ENCODE measurements around the gene ARID3C. TPM values are rescaled to one million over a fixed set of nuclear protein-coding genes. Genes with fewer than 3 reads are reported as not detected.

ARID3C gene
- total RNA-seq, 2 experiments from 2014 or later = 0.26 TPM; not detected in 1

DNA sequence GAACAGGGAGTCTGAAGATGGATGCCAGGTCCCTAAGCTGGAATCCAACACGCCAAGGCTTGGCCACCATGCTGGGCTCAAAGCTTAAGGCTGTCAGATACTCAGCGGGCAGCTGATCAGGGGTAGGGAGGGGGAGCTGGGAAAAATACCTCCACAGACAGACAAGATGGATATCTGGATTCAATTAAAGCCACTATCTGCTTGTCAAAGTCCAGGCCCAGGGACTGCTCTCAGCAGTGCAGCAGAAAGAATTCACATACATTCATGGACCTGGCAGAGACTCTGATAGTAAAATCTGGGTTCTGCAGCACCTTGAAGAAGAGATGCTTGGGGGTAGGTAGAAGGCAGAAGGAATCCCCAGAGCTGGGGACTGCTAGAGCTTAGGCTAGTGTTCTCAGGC lies 13.7 kb downstream of the ARID3C start:
- H3K36me3 Mint-ChIP-seq = peaks cover 14% of the 10 kb centered on the region
- H3K4me3 Mint-ChIP-seq = no peak overlapping the region
- no peaks in the 10 kb centered on the region for H3K9me3 Mint-ChIP-seq (ENCODE audit: low read depth)
- peaks cover 37% of the 10 kb centered on the region for H3K4me1 Mint-ChIP-seq
- CTCF ChIA-PET = interaction anchor here (0.8 to 16.1 kb wide), 3 partner anchors 12 to 87 kb away, joined by 3 to 293 read pairs (median 10); partner anchors contain the start of genes ARID3C and SIGMAR1
- H3K27ac Mint-ChIP-seq = no peak overlapping the region
- ATAC-seq (no peak), DNase-seq (no peak)
- no peaks in the 10 kb centered on the region for H3K27me3 Mint-ChIP-seq

DNA sequence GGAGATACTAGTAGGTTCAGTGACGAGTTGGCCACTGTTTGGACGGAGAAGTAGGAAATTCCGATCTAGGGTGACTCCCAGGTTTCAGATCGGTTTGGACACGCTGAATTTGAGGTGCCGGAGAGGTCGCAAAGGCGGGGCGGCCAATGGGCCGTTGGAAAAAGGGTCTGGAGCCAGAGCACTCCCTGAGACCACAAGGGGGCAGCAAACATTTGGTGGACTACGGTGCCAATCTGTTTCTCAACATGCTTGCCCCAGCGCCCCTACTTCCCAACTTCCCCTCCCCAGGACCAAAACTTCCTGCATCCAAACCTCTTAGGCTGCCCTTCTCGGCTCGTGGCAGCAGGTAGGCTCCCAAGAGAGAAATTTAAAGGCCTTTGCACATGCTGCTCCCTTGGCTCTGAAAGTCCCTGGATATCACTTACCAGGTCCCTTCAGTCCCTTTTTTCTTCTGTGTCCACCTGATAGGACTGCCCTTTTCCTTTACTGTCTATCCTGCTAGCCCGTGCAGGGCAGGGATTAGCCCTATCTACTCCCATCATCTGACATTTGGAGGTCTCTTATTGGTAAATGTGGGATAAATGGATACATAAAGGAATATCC lies 16.0 kb downstream of the ARID3C start:
- H3K9me3 Mint-ChIP-seq (ENCODE audit: low read depth) = no peaks in the 10 kb centered on the region
- H3K4me1 Mint-ChIP-seq = peaks cover 23% of the 10 kb centered on the region
- H3K27me3 Mint-ChIP-seq = no peaks in the 10 kb centered on the region
- CTCF ChIA-PET = interaction anchor here (0.6 to 16.1 kb wide), 16 partner anchors 8 to 235 kb away, joined by 3 to 293 read pairs (median 5); partner anchors contain the start of genes ARID3C, DCTN3, GALT and SIGMAR1
- DNase-seq (peak; percentile 83), ATAC-seq (peak; percentile 54)
- H3K27ac Mint-ChIP-seq = peak overlapping the region; percentile 83
- H3K36me3 Mint-ChIP-seq = peaks cover 14% of the 10 kb centered on the region
- H3K4me3 Mint-ChIP-seq = peak overlapping the region; percentile 82

GRCh38 chr9:34611811-34612787 lies 16.8 kb downstream of the ARID3C start, which contains the start of gene RPP25L:
Gene RPP25L (minus strand): TSS chr9:34612097. CDS start chr9:34611296, 801 bp downstream.
- peaks cover 11% of the 10 kb centered on the region for H3K36me3 Mint-ChIP-seq
- H3K27me3 Mint-ChIP-seq = no peaks in the 10 kb centered on the region
- H3K27ac Mint-ChIP-seq = peak within 1 kb of the TSS; percentile 88
- DNase-seq (peak; percentile 87), ATAC-seq (peak; percentile 96)
- no peaks in the 10 kb centered on the region for H3K9me3 Mint-ChIP-seq (ENCODE audit: low read depth)
- H3K4me3 Mint-ChIP-seq = peak within 1 kb of the TSS; percentile 82
- H3K4me1 Mint-ChIP-seq = peaks cover 23% of the 10 kb centered on the region
- CTCF ChIA-PET = interaction anchor here (0.6 to 16.1 kb wide), 15 partner anchors 8 to 234 kb away, joined by 3 to 293 read pairs (median 5); partner anchors contain the start of genes ARID3C, DCTN3, GALT and SIGMAR1

DNA sequence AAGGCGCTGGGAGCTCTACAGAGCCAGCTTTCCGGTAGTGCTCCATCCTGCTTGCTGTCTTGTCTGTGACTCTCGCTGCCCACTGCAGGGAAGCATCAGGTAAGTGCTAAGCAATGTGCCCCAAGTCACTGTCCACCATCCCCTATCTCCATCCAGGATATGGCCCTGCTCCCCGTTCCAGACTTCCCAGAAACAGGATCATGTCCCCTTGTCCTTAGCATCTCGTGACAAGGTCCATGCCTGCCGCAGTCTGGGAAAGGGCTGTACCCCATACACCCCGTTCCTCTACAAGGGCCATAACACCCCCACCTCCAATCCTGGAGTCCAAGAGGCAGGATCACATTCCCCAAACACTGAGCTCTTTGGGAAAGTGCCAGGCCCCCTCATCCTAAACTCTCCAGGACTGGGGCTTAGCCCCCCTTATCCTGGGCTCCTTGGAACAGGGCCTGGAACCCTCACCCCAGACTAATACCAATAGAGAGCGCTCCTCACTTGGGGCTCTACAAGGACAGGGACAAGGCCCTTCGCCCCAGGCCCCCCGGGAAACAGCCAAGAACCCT lies 17.5 kb downstream of the ARID3C start:
- CTCF ChIA-PET = interaction anchor here (1.0 to 16.1 kb wide), 10 partner anchors 9 to 232 kb away, joined by 3 to 293 read pairs (median 5); partner anchors contain the start of genes ARID3C, DCTN3, GALT and SIGMAR1
- peak overlapping the region; percentile 88 for H3K27ac Mint-ChIP-seq
- DNase-seq = no peak
- no peaks in the 10 kb centered on the region for H3K27me3 Mint-ChIP-seq
- H3K4me1 Mint-ChIP-seq = peaks cover 23% of the 10 kb centered on the region
- no peak for ATAC-seq
- peaks cover 10% of the 10 kb centered on the region for H3K36me3 Mint-ChIP-seq
- H3K4me3 Mint-ChIP-seq = peak overlapping the region; percentile 82
- H3K9me3 Mint-ChIP-seq (ENCODE audit: low read depth) = no peaks in the 10 kb centered on the region

DNA sequence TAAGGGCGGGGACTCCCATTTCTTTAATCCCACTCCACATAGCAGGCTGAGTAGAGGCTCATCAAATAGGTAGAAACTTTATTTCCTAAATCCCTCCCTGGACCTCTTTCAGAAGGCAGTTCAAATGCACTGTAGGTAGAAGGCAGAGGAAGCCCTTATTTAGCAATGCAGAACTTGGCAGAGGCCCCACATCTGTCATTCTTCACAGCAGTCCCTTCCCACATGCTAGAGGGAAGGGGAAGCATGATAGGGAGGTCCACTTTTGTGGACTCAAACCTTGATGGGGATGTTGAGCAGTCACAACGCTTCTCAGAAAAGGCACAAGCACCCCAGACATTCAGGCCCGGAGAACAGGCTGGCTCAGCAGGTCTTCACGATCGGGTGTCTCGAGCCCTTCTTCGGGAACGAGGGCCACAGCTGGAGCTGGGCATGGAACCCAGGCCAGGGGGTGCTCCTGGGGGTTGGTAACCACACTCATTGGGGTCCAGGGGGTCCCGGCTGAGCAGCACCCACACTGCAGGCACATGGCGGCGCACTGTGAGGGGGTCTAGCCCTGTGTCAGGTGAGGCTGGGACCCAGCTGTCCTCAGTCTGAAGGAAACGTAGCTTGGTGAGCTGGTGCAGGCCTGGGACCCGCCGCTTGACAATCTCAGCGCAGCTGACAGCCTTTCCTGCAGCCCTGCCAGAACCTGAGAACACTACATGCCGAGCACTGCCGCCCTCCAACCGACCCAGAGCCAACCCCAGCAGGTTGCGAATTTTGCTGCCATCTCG lies 18.2 kb downstream of the ARID3C start:
- Mint-ChIP-seq H3K9me3 (ENCODE audit: low read depth) (no peaks in the 10 kb centered on the region), H3K27me3 (no peaks in the 10 kb centered on the region), H3K4me1 (peaks cover 23% of the 10 kb centered on the region), H3K4me3 (peak overlapping the region; percentile 82), H3K27ac (no peak overlapping the region), H3K36me3 (peaks cover 10% of the 10 kb centered on the region)
- ATAC-seq (no peak), DNase-seq (no peak)
- CTCF ChIA-PET = interaction anchor here (1.0 to 16.1 kb wide), 7 partner anchors 8 to 232 kb away, joined by 3 to 293 read pairs (median 5); partner anchors contain the start of genes ARID3C, DCTN3 and SIGMAR1

GRCh38 chr9:34607331-34607730 lies 21.5 kb downstream of the ARID3C start:
- peaks cover 8% of the 10 kb centered on the region for H3K27me3 Mint-ChIP-seq
- no peak overlapping the region for H3K27ac Mint-ChIP-seq
- CTCF ChIA-PET = interaction anchor here (1.3 to 6.3 kb wide), 3 partner anchors 12 to 29 kb away, joined by 3 to 55 read pairs (median 4); partner anchors contain the start of gene SIGMAR1
- no peaks in the 10 kb centered on the region for H3K36me3 Mint-ChIP-seq
- peaks cover 14% of the 10 kb centered on the region for H3K4me1 Mint-ChIP-seq
- no peak for DNase-seq
- no peak for ATAC-seq
- H3K9me3 Mint-ChIP-seq (ENCODE audit: low read depth) = no peaks in the 10 kb centered on the region
- no peak overlapping the region for H3K4me3 Mint-ChIP-seq

- H3K36me3 Mint-ChIP-seq = no peaks in the 10 kb centered on the region
Measured at GRCh38 chr9:34606905-34607304, 22.0 kb downstream of the ARID3C start.

DNA sequence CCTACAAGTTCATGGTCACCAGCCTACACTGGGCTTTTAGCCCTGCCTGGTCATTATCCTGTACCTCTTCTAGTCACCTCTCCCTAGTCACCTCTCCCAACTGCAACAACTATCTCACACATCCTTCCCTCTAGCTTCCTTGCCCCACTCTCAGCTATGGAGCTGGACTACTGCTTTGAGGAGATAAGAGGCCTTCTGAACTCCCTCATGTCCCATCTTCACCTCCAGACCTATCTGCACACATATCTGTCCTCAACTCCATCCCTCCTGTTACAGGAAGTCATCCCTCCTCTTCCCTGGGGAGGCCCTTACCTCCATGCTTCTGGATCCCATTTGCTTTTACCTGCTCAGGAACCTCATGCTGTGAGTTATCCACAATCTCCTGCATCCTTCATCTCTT lies 22.7 kb downstream of the ARID3C start:
- Mint-ChIP-seq H3K27me3 (peaks cover 12% of the 10 kb centered on the region), H3K4me1 (peaks cover 9% of the 10 kb centered on the region), H3K36me3 (no peaks in the 10 kb centered on the region), H3K9me3 (ENCODE audit: low read depth) (no peaks in the 10 kb centered on the region), H3K4me3 (no peak overlapping the region), H3K27ac (no peak overlapping the region)
- CTCF ChIA-PET = interaction anchor here (1.3 to 6.3 kb wide), 5 partner anchors 11 to 202 kb away, joined by 3 to 55 read pairs (median 5); partner anchors contain the start of gene SIGMAR1
- ATAC-seq (no peak), DNase-seq (no peak)

More at GRCh38 chr9:34606905-34607304, 22.0 kb downstream of the ARID3C start:
- Mint-ChIP-seq H3K9me3 (ENCODE audit: low read depth) (no peaks in the 10 kb centered on the region), H3K27ac (no peak overlapping the region), H3K4me1 (peaks cover 12% of the 10 kb centered on the region), H3K4me3 (no peak overlapping the region), H3K27me3 (peaks cover 8% of the 10 kb centered on the region)
- DNase-seq = no peak
- ATAC-seq = no peak
- CTCF ChIA-PET = interaction anchor here (1.3 to 6.3 kb wide), 3 partner anchors 12 to 29 kb away, joined by 3 to 55 read pairs (median 4); partner anchors contain the start of gene SIGMAR1

DNA sequence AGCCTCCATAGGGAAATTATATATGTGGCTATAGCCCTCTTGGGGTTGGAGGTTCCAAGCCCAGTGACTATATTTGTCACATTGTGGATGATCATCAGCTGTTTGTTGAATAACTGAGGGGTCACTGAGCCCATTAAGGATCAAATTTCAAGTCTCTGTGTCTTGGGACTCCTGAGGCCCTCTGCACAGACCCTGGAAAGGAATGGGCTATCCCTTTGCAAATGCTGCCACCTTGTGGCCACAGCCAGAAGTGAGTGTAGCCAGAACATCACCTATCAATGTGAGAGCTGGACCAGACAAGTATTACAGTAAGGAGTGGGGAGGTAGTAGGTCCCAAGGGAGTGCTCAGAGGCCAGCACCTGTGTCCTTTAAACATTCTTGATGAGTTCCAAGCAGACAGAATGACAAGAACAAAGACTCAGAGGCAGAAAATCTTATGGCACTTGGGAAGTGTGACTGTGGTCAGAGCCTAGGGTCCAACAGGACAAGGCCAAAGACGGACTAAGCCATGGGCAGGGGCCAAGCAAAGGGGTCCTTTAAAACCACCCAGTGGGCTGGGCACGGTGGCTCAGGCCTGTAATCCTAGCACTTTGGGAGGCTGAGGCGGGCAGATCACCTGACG lies 25.1 kb downstream of the ARID3C start:
- H3K4me3 Mint-ChIP-seq = no peak overlapping the region

GRCh38 chr9:34601937-34602573 lies 26.8 kb downstream of the ARID3C start:
- CTCF ChIA-PET = interaction anchor here (1.2 to 6.3 kb wide), 5 partner anchors 10 to 198 kb away, joined by 4 to 55 read pairs (median 17); partner anchors contain the start of genes ARID3C, RPP25L and SIGMAR1
- Mint-ChIP-seq H3K27me3 (peaks cover 15% of the 10 kb centered on the region), H3K9me3 (ENCODE audit: low read depth) (no peaks in the 10 kb centered on the region), H3K36me3 (no peaks in the 10 kb centered on the region), H3K27ac (no peak overlapping the region), H3K4me1 (no peaks in the 10 kb centered on the region), H3K4me3 (no peak overlapping the region)
- ATAC-seq = no peak
- no peak for DNase-seq

More for the DNA sequence above, 25.1 kb downstream of the ARID3C start:
- CTCF ChIA-PET = interaction anchor here (0.6 to 6.3 kb wide), 33 partner anchors 8 to 389 kb away, joined by 3 to 55 read pairs (median 4); partner anchors contain the start of genes ARID3C, DCTN3, GALT and RPP25L
- Mint-ChIP-seq H3K36me3 (no peaks in the 10 kb centered on the region), H3K27ac (no peak overlapping the region), H3K9me3 (ENCODE audit: low read depth) (no peaks in the 10 kb centered on the region), H3K4me1 (no peaks in the 10 kb centered on the region), H3K27me3 (peaks cover 12% of the 10 kb centered on the region)
- ATAC-seq (peak; percentile 92), DNase-seq (peak; percentile 86)

DNA sequence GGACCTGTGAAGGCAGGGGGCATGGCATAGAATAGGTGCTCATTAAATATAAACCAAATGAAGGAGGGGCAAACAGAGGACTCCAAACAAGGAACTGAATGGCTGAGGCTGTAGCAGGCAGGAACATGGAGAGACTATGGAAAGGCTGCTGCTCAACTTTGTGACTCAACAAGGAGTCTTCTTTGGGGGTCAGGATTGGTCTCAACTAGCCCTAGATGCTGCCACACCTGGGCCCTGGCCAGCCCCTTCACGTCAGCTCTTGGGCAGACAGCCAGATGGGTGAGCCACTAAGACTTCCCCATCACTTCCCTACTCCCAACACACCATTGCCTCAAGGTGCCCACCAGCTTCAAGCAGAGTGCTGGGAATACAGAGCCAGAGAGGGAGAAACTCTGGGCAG lies 28.0 kb downstream of the ARID3C start:
- CTCF ChIA-PET = interaction anchor here (0.9 to 1.7 kb wide), 5 partner anchors 10 to 48 kb away, joined by 3 to 9 read pairs (median 3); partner anchors contain the start of gene RPP25L
- Mint-ChIP-seq H3K27ac (no peak overlapping the region), H3K9me3 (ENCODE audit: low read depth) (no peaks in the 10 kb centered on the region), H3K27me3 (peaks cover 24% of the 10 kb centered on the region), H3K4me1 (no peaks in the 10 kb centered on the region), H3K4me3 (no peak overlapping the region), H3K36me3 (no peaks in the 10 kb centered on the region)
- no peak for DNase-seq
- ATAC-seq = no peak

Data from activated CD8-positive, alpha-beta memory T cell treated with anti-CD3 and anti-CD28 coated beads, Interleukin-2, amount 10 ng/mL, durations not matched to agents 7 days and 5 days (primary cell).